ENCODE data around the gene ASAP2. TPM values are rescaled to one million over a fixed set of nuclear protein-coding genes. Genes with fewer than 3 reads are reported as not detected.

Gene ASAP2
- total RNA-seq, 2 experiments from 2014 or later = 0.27 TPM; not detected in 1

DNA sequence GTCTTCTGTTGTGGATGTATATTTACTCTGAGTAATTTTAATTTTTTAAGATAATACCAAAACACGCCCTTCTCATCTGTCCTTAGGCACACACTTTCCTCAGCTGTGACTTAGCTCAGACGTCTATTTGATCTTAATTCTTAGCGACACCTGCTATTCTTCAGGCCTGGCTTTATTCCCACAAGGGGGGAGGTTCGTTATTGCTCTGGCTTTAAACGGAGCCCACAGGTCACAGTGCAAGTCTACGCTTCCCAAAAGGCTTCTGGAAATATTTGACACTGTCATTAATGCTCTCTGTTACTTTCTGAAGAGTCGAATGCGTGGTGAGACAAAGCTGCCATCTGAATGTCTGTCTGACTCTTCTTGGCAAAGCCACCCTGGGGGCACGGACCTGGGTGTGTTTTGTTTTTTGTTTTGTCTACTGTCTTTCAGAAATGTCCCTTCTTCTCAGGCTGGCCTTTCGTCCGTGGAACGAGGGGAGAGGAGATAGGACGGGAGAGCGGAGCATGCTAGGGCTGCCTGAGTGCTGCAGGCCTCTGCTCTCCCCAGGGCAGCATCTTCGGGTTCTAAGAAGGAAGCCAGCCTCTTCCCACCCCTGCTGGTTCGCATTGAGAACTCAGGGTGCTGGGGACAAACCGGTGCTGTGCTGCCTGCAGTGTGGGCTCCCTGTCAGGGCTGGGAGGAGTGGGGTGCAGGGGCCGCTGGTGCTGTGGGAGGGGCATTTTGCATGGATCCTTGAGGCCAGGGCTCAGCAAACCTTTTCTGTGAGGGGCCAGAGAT lies 61.9 kb downstream of the ASAP2 start:
- H3K27ac ChIP-seq (ENCODE audit: low read depth, low read length, poor library complexity, severe bottlenecking) = no peak overlapping the region
- H3K4me2 ChIP-seq (ENCODE audit: low read length) = no peak overlapping the region
- H2AFZ ChIP-seq (ENCODE audit: low read length) = no peak overlapping the region
- ChIA-PET POLR2A (no interaction called here), CTCF (ENCODE audit: unreplicated experiment) (no interaction called here)
- H3K4me1 ChIP-seq (ENCODE audit: insufficient read depth, low read length, poor library complexity, severe bottlenecking) = no peaks in the 10 kb centered on the region
- H3K9me2 ChIP-seq (ENCODE audit: insufficient read depth, low read length) = no peaks in the 10 kb centered on the region
- no TSS peak for BruUV-seq (replicated peaks)
- no peaks in the 10 kb centered on the region for H3K79me2 ChIP-seq (ENCODE audit: insufficient read depth, low read depth, low read length)
- no peak for DNase-seq (ENCODE audit: low spot score)
- TF ChIP-seq EZH2phosphoT487 (IDR thresholded peaks at IDR 0.05; ENCODE audit: borderline replicate concordance, low read depth, low read length) (no peak), CTCF (conservative IDR thresholded peaks at IDR 0.05; ENCODE audit: low read length) (no peak)
- H3K9me3 ChIP-seq (ENCODE audit: low read length) = no peaks in the 10 kb centered on the region
- no peak overlapping the region for H3K4me3 ChIP-seq (ENCODE audit: low read depth, low read length, poor library complexity, severe bottlenecking)
- intact Hi-C loops (cut with micrococcal nuclease; ENCODE audit: unreplicated experiment) = no loop called here
- no peaks in the 10 kb centered on the region for H3K36me3 ChIP-seq (ENCODE audit: insufficient read depth, low read length)
- H4K20me1 ChIP-seq (ENCODE audit: insufficient read depth, low read length) = no peaks in the 10 kb centered on the region

GRCh38 chr2:9269295-9269694 lies 62.7 kb downstream of the ASAP2 start:
- H4K20me1 ChIP-seq (ENCODE audit: insufficient read depth, low read length) = no peaks in the 10 kb centered on the region
- POLR2A ChIA-PET = interaction anchor here (0.7 kb wide), 1 partner anchor 40 kb away, joined by 4 read pairs; no protein-coding TSS in a partner anchor
- no peaks in the 10 kb centered on the region for H3K79me2 ChIP-seq (ENCODE audit: insufficient read depth, low read depth, low read length)
- H3K36me3 ChIP-seq (ENCODE audit: insufficient read depth, low read length) = no peaks in the 10 kb centered on the region
- H3K4me1 ChIP-seq (ENCODE audit: insufficient read depth, low read length, poor library complexity, severe bottlenecking) = no peaks in the 10 kb centered on the region
- no peak for TF ChIP-seq EZH2phosphoT487 (IDR thresholded peaks at IDR 0.05; ENCODE audit: borderline replicate concordance, low read depth, low read length)
- TF ChIP-seq CTCF (conservative IDR thresholded peaks at IDR 0.05; ENCODE audit: low read length) = no peak
- no peak overlapping the region for H3K4me3 ChIP-seq (ENCODE audit: low read depth, low read length, poor library complexity, severe bottlenecking)
- CTCF ChIA-PET (ENCODE audit: unreplicated experiment) = no interaction called here
- DNase-seq (ENCODE audit: low spot score) = no peak
- no peaks in the 10 kb centered on the region for H3K9me3 ChIP-seq (ENCODE audit: low read length)
- intact Hi-C loops (cut with micrococcal nuclease; ENCODE audit: unreplicated experiment) = no loop called here
- H3K9me2 ChIP-seq (ENCODE audit: insufficient read depth, low read length) = no peaks in the 10 kb centered on the region
- H2AFZ ChIP-seq (ENCODE audit: low read length) = no peak overlapping the region
- H3K4me2 ChIP-seq (ENCODE audit: low read length) = no peak overlapping the region
- no peak overlapping the region for H3K27ac ChIP-seq (ENCODE audit: low read depth, low read length, poor library complexity, severe bottlenecking)
- BruUV-seq (replicated peaks) = no TSS peak

GRCh38 chr2:9269695-9270360 lies 63.2 kb downstream of the ASAP2 start:
- H3K4me2 ChIP-seq (ENCODE audit: low read length) = no peak overlapping the region
- no peaks in the 10 kb centered on the region for H3K9me3 ChIP-seq (ENCODE audit: low read length)
- no peak for DNase-seq (ENCODE audit: low spot score)
- no peak overlapping the region for H2AFZ ChIP-seq (ENCODE audit: low read length)
- no peaks in the 10 kb centered on the region for H3K36me3 ChIP-seq (ENCODE audit: insufficient read depth, low read length)
- H4K20me1 ChIP-seq (ENCODE audit: insufficient read depth, low read length) = no peaks in the 10 kb centered on the region
- TF ChIP-seq EZH2phosphoT487 (IDR thresholded peaks at IDR 0.05; ENCODE audit: borderline replicate concordance, low read depth, low read length) = no peak
- TF ChIP-seq CTCF (conservative IDR thresholded peaks at IDR 0.05; ENCODE audit: low read length) = no peak
- no TSS peak for BruUV-seq (replicated peaks)
- POLR2A ChIA-PET = interaction anchor here (0.7 kb wide), 1 partner anchor 39 kb away, joined by 4 read pairs; no protein-coding TSS in a partner anchor
- no peaks in the 10 kb centered on the region for H3K9me2 ChIP-seq (ENCODE audit: insufficient read depth, low read length)
- CTCF ChIA-PET (ENCODE audit: unreplicated experiment) = no interaction called here
- no peak overlapping the region for H3K4me3 ChIP-seq (ENCODE audit: low read depth, low read length, poor library complexity, severe bottlenecking)
- intact Hi-C loops (cut with micrococcal nuclease; ENCODE audit: unreplicated experiment) = no loop called here
- no peaks in the 10 kb centered on the region for H3K4me1 ChIP-seq (ENCODE audit: insufficient read depth, low read length, poor library complexity, severe bottlenecking)
- no peak overlapping the region for H3K27ac ChIP-seq (ENCODE audit: low read depth, low read length, poor library complexity, severe bottlenecking)
- H3K79me2 ChIP-seq (ENCODE audit: insufficient read depth, low read depth, low read length) = no peaks in the 10 kb centered on the region
